Subcutaneous adipose tissue (tissue), 4 donors: Measurements from ENCODE around the gene CXCL12. TPM values are rescaled to one million over a fixed set of nuclear protein-coding genes. Genes with fewer than 3 reads are reported as not detected.

Source experiments
- total RNA-seq, 4 donors: library from RNA; depleted of rRNA; stranded (reverse); fragments of >200 nt; gene quantifications; one replicate each; pipeline ENCODE4 v1.1.0, GENCODE V29; 2016
- TF ChIP-seq, protein P1 (sequence below): fragments of 450-650 bp; IDR thresholded peaks from one replicate; pipeline ENCODE4 v1.5.1; 2016; ENCODE audit warnings: low read depth, mild to moderate bottlenecking, control low read depth, antibody characterized with exemption, moderate library complexity

The CXCL12 gene
- total RNA-seq, 4 donors from 2014 or later: 75.0 to 156 (median 91.6) TPM

DNA sequence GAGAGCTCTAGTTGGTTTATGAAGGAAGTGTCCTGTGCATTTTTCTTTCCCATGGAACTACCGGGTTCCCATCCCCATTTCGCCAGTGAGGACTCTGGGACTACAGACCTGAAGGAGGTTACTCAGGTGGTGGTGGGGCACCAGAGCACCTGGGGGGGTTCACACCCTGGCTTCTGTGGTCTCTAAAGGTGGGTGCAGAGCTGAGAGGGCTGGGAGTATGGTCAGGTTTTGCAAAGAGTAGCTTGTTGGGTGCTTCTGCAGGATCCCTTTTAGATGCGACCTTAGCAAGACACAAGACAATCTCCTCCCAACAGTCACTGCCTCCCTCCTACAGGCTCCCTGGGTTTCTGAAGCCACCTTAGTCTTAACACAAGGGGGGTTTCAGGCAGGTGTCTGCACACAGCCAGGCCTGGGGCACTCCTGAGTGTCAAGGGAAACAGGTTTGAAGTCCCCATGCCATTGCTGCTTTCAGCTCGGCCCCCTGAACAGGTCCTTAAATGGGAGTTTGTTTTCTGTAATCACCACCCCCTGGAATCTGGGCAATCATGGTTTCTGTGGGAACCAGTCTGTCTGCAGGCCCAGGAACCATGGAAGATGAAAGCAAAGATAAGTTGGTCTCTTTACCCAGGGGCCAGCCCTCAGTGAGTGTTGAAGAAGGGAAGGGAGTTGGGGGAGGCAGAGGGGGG, 9.9 kb upstream of the CXCL12 start:
- TF ChIP-seq, protein P1, sequence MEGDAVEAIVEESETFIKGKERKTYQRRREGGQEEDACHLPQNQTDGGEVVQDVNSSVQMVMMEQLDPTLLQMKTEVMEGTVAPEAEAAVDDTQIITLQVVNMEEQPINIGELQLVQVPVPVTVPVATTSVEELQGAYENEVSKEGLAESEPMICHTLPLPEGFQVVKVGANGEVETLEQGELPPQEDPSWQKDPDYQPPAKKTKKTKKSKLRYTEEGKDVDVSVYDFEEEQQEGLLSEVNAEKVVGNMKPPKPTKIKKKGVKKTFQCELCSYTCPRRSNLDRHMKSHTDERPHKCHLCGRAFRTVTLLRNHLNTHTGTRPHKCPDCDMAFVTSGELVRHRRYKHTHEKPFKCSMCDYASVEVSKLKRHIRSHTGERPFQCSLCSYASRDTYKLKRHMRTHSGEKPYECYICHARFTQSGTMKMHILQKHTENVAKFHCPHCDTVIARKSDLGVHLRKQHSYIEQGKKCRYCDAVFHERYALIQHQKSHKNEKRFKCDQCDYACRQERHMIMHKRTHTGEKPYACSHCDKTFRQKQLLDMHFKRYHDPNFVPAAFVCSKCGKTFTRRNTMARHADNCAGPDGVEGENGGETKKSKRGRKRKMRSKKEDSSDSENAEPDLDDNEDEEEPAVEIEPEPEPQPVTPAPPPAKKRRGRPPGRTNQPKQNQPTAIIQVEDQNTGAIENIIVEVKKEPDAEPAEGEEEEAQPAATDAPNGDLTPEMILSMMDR: no peak

DNA sequence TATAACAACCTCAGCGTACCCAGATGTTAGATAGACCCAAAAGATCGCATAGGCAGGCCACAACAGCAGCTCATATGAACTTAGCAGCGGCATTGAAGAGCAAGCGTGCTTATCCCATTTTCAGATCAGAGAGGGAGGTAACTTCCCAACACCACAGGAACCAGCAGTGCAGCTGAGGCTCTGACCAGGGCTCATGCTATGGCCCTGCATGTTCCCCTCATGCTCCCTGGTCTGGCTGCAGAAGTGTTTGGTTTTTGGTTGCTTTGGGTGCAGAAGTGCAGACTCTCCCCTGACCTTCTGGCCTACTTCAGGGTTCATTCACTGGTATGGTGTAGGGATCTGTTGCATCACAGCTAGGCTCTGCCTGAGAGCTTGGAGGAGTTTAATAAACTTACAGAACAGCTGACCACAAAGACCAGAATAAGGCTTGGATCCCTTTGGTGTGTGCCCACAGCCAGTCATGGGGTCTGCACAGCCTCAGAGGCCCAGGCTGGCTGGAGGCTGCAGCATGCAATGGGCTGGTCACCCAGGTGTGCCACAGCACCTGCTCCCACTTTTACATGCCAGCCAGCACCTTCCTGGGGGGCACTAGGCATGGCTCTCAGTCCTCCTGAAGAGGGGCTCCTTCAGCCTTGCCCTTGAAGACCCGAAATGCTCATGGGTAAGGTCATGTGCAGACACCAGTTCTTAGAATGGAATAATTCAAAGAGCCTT, 9.1 kb upstream of the CXCL12 start:
- TF ChIP-seq, protein P1: no peak

DNA sequence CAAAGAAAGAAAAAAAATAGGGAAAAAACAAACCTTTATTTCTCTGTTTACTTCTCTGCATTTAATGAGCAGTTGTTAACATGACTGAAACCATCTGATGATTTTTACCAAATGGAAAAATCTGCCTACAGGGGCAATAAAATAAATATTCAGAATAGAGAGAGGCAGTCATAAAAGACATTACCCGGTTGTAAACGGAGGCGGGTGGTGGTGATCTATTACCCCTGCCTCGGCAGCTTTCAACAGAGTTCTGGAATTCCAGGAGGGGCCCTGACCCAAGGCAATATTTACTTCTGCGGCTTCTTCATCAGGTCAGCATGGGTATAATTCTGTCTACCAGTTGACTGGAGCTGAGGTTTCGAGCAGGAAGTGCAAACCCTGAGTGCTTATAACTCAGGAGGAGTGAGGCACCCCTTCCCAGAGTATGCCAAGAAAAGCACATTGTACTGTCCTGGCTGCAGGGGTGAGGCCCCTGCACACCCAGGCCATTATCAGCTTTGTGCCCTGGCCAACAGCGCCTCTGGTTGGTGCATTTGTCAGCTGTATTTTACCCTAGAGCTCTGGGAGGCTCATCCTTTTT, 8.2 kb upstream of the CXCL12 start:
- TF ChIP-seq, protein P1: no peak

DNA sequence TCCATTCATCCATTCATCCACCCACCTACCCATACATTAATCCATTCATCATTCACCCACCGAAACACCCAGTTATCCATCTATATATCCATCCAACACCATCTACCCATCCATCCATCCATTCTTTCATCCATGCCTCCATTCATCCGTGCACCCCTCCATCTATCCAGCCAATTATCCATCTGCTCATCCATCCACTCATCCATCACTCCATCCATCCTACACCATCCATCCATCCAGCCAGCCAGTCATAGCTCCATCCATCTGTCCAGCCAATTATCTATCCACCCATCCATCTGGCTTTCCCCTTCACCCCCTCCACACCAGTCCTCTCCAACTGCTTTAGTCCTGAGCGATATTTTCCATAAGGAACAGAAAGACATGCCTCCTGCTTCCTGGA, 7.5 kb upstream of the CXCL12 start:
- TF ChIP-seq, protein P1: no peak

DNA sequence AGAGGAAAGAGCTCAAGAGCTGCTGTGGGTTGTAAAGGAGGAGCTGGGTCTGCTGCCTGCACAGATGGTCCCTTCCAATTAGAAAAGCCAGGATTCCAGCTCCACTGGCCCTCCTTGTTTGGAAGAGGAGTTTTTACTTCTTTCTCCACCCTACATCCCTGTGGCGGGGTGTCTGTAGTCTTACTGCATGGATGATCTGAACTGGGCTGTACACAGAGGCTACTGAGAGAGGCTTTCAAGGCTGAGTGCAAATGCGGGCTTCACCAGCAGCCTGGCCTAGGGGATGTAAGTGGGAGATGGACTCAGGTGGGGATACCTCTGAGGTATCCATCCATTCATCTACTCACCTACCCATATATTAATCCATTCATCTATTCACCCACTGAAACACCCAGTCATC, 7.1 kb upstream of the CXCL12 start:
- TF ChIP-seq, protein P1: no peak

DNA sequence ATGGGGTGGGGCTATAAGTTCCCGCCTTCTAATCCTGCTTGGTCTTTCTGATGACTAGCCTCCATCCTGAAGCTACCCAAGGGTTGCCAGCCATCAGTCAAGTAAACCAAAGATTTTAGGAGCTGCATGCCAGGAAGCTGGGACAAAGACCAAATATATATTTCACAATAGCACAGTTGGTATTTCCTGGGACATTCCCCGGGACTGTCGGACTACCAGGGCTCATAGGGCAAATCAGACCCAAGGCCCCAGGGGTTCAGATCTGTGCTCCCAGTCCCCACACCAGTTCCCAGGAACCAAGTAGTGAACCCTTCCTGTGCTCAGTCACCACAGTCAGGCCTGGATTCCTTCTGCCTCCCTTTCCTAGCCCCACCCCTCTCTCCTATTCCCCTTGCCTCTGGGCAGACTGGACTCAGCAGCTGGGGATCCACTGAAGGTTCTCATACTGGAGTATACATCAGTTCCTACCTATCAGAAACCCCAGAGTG, 5.7 kb upstream of the CXCL12 start:
- TF ChIP-seq, protein P1: no peak

DNA sequence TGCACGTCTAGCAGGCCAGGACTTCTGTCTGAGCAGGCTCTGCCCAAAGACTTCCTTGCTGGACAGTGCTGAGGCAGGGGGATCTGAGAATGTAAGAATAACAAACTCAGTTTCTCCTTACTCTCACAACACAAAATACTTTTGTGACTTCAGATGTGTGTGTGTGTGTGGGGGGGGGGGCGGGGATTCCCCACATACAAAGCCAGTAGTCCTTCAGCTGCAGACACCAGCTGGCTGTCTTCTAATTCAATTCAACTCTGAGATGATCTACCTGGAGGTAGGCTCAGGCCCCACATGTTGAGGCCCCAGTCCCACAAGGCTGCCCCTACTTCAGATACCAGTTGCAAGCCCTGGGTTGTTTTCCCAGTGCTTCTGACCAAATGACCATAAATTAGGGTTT, 4.7 kb upstream of the CXCL12 start:
- TF ChIP-seq, protein P1: no peak
